ENCODE data around the gene DDX39B.
A peak's percentile ranks its signal among the peaks of the same experiment; 100 is the strongest.
"Not testable (repeated sequence)": the region's sequence is repeated elsewhere in the genome, so short reads cannot be mapped to it uniquely, and the experiment has no call there.

The DDX39B gene

GRCh38 chr6:31528821-31529328 lies 12.9 kb downstream of the DDX39B start, which contains the start of gene MCCD1:
Gene MCCD1, plus strand, starts transcription at chr6:31528962. Its CDS starts 53 bp downstream, at chr6:31529015.
- DNase-seq (ENCODE audit: low read depth in 2 of 2) = no peak

GRCh38 chr6:31528307-31528777 lies 13.5 kb downstream of the DDX39B start:
- no peak for DNase-seq (ENCODE audit: low read depth in 2 of 2)

- DNase-seq (ENCODE audit: low read depth in 2 of 2) = no peak
These were observed 15.7 kb downstream of the DDX39B start for GRCh38 chr6:31525932-31526591.

- DNase-seq (ENCODE audit: low read depth in 2 of 2) = no peak
These were observed 16.3 kb downstream of the DDX39B start for GRCh38 chr6:31525553-31525931.

GRCh38 chr6:31521835-31522234 lies 20.0 kb downstream of the DDX39B start:
- no peak for DNase-seq (ENCODE audit: low read depth in 2 of 2)

- DNase-seq (ENCODE audit: low read depth in 2 of 2) = no peak
These were observed 28.2 kb downstream of the DDX39B start for GRCh38 chr6:31513456-31514165.

GRCh38 chr6:31510007-31510406 lies 31.8 kb downstream of the DDX39B start:
- DNase-seq (ENCODE audit: low read depth in 2 of 2) = no peak

GRCh38 chr6:31509036-31509435 lies 32.8 kb downstream of the DDX39B start:
- not testable (repeated sequence) for DNase-seq (ENCODE audit: low read depth in 2 of 2)

- DNase-seq (ENCODE audit: low read depth in 2 of 2) = no peak
These were observed 39.2 kb downstream of the DDX39B start for GRCh38 chr6:31502586-31502985.

- not testable (repeated sequence) for DNase-seq (ENCODE audit: low read depth in 2 of 2)
These were observed 42.2 kb downstream of the DDX39B start for GRCh38 chr6:31499648-31500047.

- no peak for DNase-seq (ENCODE audit: low read depth in 2 of 2)
These were observed 43.1 kb downstream of the DDX39B start for GRCh38 chr6:31498748-31499147.

- peak; percentile 75 to 85 for DNase-seq (ENCODE audit: low read depth in 2 of 2)
These were observed 44.0 kb downstream of the DDX39B start, which contains the start of gene MICB for GRCh38 chr6:31497531-31498476. Gene MICB, plus strand, starts transcription at chr6:31498145. Its CDS starts 49 bp downstream, at chr6:31498194.

- DNase-seq (ENCODE audit: low read depth in 2 of 2) = not testable (repeated sequence)
These were observed 45.0 kb downstream of the DDX39B start for GRCh38 chr6:31496826-31497225.

GRCh38 chr6:31495580-31495979 lies 46.2 kb downstream of the DDX39B start:
- no peak for DNase-seq (ENCODE audit: low read depth in 2 of 2)

- DNase-seq (ENCODE audit: low read depth in 2 of 2) = peak; percentile 77 to 79
These were observed 47.7 kb downstream of the DDX39B start for GRCh38 chr6:31493875-31494694.

GRCh38 chr6:31493550-31493874 lies 48.3 kb downstream of the DDX39B start:
- DNase-seq (ENCODE audit: low read depth in 2 of 2) = not testable (repeated sequence)

GRCh38 chr6:31490115-31490873 lies 51.5 kb downstream of the DDX39B start:
- no peak for DNase-seq (ENCODE audit: low read depth in 2 of 2)

- no peak for DNase-seq (ENCODE audit: low read depth in 2 of 2)
These were observed 52.7 kb downstream of the DDX39B start for GRCh38 chr6:31489086-31489485.

GRCh38 chr6:31487674-31488073 lies 54.1 kb downstream of the DDX39B start:
- not testable (repeated sequence) for DNase-seq (ENCODE audit: low read depth in 2 of 2)
